ENCODE measurements around the gene PPP2R5E.
A peak's percentile ranks its signal among the peaks of the same experiment; 100 is the strongest.

PPP2R5E gene

DNA sequence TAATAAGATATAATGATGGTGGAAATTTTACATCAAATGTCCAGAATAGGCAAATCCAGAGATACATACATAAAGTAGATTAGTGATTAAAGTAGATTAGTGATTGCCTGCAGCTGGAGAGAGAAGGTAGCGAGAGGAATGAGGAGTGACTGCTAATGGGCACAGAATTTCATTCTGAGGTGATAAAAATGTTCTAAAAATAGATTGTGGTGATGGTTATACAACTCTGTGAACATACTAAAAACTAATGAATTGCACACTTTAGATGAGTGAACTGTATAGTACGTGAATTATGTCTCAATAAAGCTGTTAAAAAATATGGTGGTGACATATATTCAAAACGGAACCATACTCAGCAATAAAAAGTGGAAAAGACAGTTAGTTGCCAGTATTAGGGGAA, 41.7 kb downstream of the PPP2R5E start:
- H3K4me3 ChIP-seq (ENCODE audit: low read length), result no peak overlapping the region
- DNase-seq (ENCODE audit: low read depth), result peak; percentile 8

DNA sequence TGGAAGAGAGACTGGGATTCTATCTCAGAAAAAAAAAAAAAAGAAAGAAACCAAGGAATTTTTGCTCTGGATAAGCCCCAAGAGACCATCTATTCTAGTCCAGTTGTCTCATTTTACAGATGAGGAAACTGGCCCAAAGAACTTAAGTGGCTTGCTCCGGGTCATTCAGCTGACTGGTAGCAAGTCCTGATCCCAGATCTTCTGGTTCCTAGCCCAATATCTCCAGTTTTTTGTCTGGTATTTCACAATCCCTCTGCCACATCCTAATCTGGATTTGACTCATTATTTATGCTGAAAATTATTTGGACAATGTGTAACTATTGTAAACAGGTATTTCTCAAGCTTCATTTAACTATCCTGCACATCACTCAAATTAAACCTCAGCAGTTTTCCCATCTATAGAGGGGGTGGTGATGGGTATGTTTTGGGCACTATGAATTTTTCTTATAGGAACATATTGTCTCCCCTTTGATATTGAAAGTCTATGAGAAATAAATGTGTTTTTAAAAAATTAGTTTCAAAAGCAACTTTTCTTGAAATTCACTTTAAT, 43.4 kb downstream of the PPP2R5E start:
- H3K4me3 ChIP-seq (ENCODE audit: low read length), result no peak overlapping the region
- TF ChIP-seq, protein P1, sequence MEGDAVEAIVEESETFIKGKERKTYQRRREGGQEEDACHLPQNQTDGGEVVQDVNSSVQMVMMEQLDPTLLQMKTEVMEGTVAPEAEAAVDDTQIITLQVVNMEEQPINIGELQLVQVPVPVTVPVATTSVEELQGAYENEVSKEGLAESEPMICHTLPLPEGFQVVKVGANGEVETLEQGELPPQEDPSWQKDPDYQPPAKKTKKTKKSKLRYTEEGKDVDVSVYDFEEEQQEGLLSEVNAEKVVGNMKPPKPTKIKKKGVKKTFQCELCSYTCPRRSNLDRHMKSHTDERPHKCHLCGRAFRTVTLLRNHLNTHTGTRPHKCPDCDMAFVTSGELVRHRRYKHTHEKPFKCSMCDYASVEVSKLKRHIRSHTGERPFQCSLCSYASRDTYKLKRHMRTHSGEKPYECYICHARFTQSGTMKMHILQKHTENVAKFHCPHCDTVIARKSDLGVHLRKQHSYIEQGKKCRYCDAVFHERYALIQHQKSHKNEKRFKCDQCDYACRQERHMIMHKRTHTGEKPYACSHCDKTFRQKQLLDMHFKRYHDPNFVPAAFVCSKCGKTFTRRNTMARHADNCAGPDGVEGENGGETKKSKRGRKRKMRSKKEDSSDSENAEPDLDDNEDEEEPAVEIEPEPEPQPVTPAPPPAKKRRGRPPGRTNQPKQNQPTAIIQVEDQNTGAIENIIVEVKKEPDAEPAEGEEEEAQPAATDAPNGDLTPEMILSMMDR (conservative IDR thresholded peaks at IDR 0.05; ENCODE audit: low read length), result no peak
- DNase-seq (ENCODE audit: low read depth), result peak; percentile 92

More for the DNA sequence above, 41.7 kb downstream of the PPP2R5E start:
- TF ChIP-seq, protein P1 (conservative IDR thresholded peaks at IDR 0.05; ENCODE audit: low read length), result no peak

- no peak overlapping the region for H3K4me3 ChIP-seq (ENCODE audit: low read length)
- TF ChIP-seq, protein P1 (conservative IDR thresholded peaks at IDR 0.05; ENCODE audit: low read length), result no peak
- no peak for DNase-seq (ENCODE audit: low read depth)
These were observed 46.3 kb downstream of the PPP2R5E start for GRCh38 chr14:63496837-63497400.

GRCh38 chr14:63493246-63493645, 49.9 kb downstream of the PPP2R5E start:
- H3K4me3 ChIP-seq (ENCODE audit: low read length), result no peak overlapping the region
- TF ChIP-seq, protein P1 (conservative IDR thresholded peaks at IDR 0.05; ENCODE audit: low read length), result peak; percentile 19
- peak; percentile 46 for DNase-seq (ENCODE audit: low read depth)

DNA sequence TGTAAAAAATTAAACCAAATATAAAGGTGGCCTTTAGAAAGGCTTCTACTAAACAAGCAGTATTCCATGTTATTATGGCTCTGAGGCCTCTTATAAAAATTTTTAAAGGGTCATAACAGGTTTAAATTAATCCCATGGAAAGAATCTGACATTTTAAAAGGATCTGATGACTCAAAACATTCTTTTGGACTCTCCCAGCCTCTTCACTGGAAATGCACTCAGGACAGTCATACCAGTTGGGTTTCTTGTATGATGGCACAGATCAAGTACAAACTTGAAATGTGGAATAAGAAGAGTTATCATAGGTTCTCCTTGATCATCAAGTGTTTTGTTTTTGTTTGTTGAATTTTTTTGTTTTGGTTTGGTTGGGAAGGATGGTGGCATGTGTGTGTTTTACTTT, 50.8 kb downstream of the PPP2R5E start:
- peak; percentile 79 for DNase-seq (ENCODE audit: low read depth)
- no peak overlapping the region for H3K4me3 ChIP-seq (ENCODE audit: low read length)
- TF ChIP-seq, protein P1 (conservative IDR thresholded peaks at IDR 0.05; ENCODE audit: low read length), result no peak

GRCh38 chr14:63487724-63488123, 55.5 kb downstream of the PPP2R5E start:
- no peak for DNase-seq (ENCODE audit: low read depth)
- no peak overlapping the region for H3K4me3 ChIP-seq (ENCODE audit: low read length)
- TF ChIP-seq, protein P1 (conservative IDR thresholded peaks at IDR 0.05; ENCODE audit: low read length), result no peak

DNA sequence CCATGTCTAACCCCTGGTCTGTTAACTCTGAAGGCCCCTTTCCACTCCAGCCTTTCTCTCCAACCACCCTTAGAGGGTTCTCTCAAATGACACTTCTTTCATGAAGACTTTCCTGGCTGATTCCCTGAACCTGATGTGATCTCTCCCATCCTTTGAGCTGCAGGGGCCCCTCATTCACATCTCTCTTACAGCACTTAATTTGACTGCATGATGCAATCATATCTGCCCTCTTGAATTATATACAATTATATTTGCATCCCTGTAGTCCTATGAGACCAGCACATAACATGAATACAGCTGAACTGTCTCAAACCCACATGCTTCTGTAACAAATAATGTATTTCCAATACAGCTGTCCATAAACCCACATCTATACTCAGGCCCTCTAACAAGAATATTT, 56.4 kb downstream of the PPP2R5E start:
- DNase-seq (ENCODE audit: low read depth), result no peak
- no peak overlapping the region for H3K4me3 ChIP-seq (ENCODE audit: low read length)

More for the DNA sequence above, 56.4 kb downstream of the PPP2R5E start:
- TF ChIP-seq, protein P1 (conservative IDR thresholded peaks at IDR 0.05; ENCODE audit: low read length), result no peak

Measured in AG10803 (cell line).